ENCODE measurements around the gene SDCCAG8.

GRCh38 chr1:243487036-243487648 is 231.3 kb downstream of the SDCCAG8 start:
- TF ChIP-seq CTCF (conservative IDR thresholded peaks at IDR 0.05; ENCODE audit: low read depth, low read length): no peak
- TF ChIP-seq EZH2 (IDR thresholded peaks at IDR 0.05; ENCODE audit: low read length, unreplicated experiment): no peak
